IPS-18a (cell line): Measurements from ENCODE around the gene GRAPL.
"Not testable (repeated sequence)": the region's sequence is repeated elsewhere in the genome, so short reads cannot be mapped to it uniquely, and the experiment has no call there.

Experiments used
- H3K27ac ChIP-seq: one replicate; pipeline ENCODE4 v1.5.1; 2013; ENCODE audit warnings: low read length
- H3K27me3 ChIP-seq: one replicate; pipeline ENCODE4 v1.6.1; 2013; ENCODE audit warnings: mild to moderate bottlenecking, low read length; ENCODE audit not compliant: control insufficient read depth, insufficient read depth
- H3K36me3 ChIP-seq: one replicate; pipeline ENCODE4 v1.6.1; 2013; ENCODE audit warnings: low read depth, low read length; ENCODE audit not compliant: control insufficient read depth
- H3K4me1 ChIP-seq: one replicate; pipeline ENCODE4 v1.6.1; 2013; ENCODE audit warnings: low read depth, low read length; ENCODE audit not compliant: control insufficient read depth
- H3K4me3 ChIP-seq: one replicate; pipeline ENCODE4 v1.5.1; 2013; ENCODE audit warnings: low read length
- H3K9ac ChIP-seq: one replicate; pipeline ENCODE4 v1.6.1; 2013; ENCODE audit warnings: mild to moderate bottlenecking, low read length, moderate library complexity
- H3K9me3 ChIP-seq: one replicate; pipeline ENCODE4 v1.6.1; 2013; ENCODE audit warnings: low read depth, low read length; ENCODE audit not compliant: control insufficient read depth

The GRAPL gene

DNA sequence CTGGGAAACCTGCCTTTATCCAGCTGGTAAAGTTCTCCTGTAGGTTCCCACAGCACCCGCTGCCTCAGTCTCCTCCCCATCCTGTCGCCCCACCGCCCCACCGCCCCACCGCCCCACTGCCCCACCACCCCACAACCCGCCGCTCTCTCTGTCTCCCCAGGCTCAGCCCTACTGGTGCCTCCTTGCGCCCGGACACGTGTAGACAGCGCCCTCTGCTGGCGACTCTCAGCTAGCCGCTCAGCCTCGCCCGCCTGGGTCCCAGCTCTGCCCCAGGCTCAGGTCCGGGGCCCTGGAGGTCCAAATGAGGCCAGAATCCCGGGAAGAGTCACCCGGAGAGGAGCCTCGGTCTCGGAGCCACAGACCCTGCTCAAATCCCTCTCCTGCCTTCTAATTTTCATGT is 48.0 kb downstream of the GRAPL start:
- H3K9ac ChIP-seq, H3K27ac ChIP-seq, H3K36me3 ChIP-seq, H3K4me3 ChIP-seq, H3K4me1 ChIP-seq, H3K27me3 ChIP-seq, H3K9me3 ChIP-seq: not testable (repeated sequence)

DNA sequence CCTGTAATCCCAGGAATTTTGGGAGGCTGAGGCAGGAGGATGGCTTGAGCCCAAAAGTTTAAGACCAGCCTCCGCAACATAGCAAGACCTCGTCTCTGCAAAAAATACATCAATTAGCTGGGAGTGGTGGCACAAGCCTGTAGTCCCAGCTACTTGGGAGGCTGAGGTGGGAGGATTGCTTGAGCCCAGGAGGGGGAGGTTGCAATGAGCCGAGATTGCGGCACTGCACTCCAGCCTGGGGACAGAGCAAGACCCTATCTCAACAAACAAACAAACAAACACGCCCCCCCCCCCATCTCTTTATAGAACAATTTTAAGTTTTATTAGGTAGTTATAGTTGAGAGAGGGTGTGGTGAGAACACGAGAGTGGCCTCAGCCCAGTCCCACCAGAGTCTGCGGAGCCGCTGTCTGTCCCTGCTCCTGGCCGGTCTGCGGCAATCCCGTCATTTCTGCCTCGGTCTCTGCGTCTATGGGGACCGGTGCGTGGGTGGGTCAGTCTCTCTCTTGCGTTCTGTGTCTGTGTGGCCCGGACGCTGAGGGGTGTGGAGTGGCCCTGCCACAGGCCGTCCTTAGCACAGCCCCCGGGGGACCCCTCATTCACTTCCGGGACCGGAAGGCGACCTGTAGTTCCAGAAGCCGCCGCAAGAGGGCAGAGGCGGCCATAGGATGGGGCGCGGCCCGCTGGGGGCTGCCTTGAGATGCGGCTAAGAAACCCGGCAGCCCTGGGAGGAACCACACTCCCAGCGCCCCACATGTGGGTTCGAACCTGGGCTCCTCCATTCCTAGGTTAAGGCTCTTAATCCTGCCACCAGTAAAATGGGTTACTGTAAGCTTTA is 53.9 kb downstream of the GRAPL start:
- not testable (repeated sequence) for H3K36me3 ChIP-seq, H3K4me1 ChIP-seq, H3K27ac ChIP-seq, H3K4me3 ChIP-seq, H3K9me3 ChIP-seq, H3K9ac ChIP-seq, H3K27me3 ChIP-seq

DNA sequence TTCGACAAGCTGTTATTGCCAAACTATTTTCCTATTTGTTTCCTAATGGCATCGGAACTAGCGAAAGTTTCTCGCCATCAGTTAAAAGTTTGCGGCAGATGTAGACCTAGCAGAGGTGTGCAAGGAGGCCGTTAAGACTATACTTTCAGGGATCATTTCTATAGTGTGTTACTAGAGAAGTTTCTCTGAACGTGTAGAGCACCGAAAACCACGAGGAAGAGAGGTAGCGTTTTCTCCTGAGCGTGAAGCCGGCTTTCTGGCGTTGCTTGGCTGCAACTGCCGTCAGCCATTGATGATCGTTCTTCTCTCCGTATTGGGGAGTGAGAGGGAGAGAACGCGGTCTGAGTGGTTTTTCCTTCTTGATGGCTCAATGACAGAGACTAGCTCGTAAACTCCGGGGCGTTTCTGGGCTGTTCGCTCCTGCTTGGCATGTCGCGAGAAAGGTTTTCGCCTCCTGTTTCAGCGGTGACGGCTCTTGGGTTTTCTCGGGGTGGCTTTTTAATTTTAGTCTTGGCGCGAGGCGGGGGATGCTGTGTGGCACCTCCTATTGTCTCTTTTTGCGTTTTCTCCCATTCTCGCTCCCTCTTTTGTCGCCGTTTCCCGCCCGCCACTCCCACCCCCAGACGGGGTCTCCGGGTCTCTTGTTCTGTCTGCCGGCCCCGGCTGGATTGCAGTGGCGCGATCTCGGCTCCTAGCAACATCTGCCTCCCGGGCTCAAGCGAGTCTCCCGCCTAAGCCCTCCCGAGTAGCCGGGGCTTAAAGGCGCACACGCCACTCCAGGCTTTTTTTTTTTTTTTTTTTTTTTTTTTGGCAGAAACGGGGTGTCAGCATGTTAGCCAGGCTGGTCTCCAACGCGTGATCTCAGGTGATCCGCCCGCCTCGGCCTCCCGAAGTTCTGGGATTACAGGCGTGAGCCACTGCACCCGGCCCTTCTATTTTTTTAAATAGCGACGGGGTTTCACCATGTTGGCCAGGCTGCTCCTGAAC is 60.8 kb downstream of the GRAPL start:
- not testable (repeated sequence) for H3K27ac ChIP-seq, H3K36me3 ChIP-seq, H3K4me3 ChIP-seq, H3K9ac ChIP-seq, H3K4me1 ChIP-seq, H3K27me3 ChIP-seq, H3K9me3 ChIP-seq

DNA sequence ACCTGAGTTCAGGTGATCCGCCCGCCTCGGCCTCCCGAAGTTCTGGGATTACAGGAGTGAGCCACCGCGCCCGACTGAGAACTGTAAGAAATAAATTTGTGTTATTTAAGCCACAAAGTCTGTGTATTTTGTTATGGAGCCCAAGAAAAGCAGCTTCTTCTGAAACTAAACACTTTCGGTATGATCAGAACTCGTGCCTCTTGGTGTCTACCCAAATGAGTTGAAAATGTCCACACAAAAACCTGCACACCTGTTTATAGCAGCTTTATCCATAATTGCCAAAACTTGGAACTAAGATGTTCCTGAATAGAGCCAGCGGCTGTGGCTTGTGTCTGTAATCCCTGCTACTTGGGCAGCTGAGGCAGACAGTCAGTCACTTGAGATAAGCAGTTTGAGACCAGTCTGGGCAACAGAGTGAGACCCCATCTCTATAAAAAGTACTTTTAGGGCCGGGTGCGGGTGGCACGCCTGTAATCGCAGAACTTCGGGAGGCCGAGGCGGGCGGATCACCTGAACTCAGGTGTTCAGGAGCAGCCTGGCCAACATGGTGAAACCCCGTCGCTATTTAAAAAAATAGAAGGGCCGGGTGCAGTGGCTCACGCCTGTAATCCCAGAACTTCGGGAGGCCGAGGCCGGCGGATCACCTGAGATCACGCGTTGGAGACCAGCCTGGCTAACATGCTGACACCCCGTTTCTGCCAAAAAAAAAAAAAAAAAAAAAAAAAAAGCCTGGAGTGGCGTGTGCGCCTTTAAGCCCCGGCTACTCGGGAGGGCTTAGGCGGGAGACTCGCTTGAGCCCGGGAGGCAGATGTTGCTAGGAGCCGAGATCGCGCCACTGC is 61.7 kb downstream of the GRAPL start:
- H3K9me3 ChIP-seq, H3K9ac ChIP-seq, H3K4me3 ChIP-seq, H3K27ac ChIP-seq, H3K27me3 ChIP-seq, H3K36me3 ChIP-seq, H3K4me1 ChIP-seq: not testable (repeated sequence)

DNA sequence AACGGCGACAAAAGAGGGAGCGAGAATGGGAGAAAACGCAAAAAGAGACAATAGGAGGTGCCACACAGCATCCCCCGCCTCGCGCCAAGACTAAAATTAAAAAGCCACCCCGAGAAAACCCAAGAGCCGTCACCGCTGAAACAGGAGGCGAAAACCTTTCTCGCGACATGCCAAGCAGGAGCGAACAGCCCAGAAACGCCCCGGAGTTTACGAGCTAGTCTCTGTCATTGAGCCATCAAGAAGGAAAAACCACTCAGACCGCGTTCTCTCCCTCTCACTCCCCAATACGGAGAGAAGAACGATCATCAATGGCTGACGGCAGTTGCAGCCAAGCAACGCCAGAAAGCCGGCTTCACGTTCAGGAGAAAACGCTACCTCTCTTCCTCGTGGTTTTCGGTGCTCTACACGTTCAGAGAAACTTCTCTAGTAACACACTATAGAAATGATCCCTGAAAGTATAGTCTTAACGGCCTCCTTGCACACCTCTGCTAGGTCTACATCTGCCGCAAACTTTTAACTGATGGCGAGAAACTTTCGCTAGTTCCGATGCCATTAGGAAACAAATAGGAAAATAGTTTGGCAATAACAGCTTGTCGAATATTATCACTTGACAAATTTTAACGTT is 62.5 kb downstream of the GRAPL start:
- H3K9me3 ChIP-seq, H3K27ac ChIP-seq, H3K4me1 ChIP-seq, H3K36me3 ChIP-seq, H3K27me3 ChIP-seq, H3K4me3 ChIP-seq, H3K9ac ChIP-seq: not testable (repeated sequence)

DNA sequence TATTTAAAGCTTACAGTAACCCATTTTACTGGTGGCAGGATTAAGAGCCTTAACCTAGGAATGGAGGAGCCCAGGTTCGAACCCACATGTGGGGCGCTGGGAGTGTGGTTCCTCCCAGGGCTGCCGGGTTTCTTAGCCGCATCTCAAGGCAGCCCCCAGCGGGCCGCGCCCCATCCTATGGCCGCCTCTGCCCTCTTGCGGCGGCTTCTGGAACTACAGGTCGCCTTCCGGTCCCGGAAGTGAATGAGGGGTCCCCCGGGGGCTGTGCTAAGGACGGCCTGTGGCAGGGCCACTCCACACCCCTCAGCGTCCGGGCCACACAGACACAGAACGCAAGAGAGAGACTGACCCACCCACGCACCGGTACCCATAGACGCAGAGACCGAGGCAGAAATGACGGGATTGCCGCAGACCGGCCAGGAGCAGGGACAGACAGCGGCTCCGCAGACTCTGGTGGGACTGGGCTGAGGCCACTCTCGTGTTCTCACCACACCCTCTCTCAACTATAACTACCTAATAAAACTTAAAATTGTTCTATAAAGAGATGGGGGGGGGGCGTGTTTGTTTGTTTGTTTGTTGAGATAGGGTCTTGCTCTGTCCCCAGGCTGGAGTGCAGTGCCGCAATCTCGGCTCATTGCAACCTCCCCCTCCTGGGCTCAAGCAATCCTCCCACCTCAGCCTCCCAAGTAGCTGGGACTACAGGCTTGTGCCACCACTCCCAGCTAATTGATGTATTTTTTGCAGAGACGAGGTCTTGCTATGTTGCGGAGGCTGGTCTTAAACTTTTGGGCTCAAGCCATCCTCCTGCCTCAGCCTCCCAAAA is 69.2 kb downstream of the GRAPL start:
- H3K9ac ChIP-seq, H3K36me3 ChIP-seq, H3K4me3 ChIP-seq, H3K27me3 ChIP-seq, H3K9me3 ChIP-seq, H3K27ac ChIP-seq, H3K4me1 ChIP-seq: not testable (repeated sequence)

DNA sequence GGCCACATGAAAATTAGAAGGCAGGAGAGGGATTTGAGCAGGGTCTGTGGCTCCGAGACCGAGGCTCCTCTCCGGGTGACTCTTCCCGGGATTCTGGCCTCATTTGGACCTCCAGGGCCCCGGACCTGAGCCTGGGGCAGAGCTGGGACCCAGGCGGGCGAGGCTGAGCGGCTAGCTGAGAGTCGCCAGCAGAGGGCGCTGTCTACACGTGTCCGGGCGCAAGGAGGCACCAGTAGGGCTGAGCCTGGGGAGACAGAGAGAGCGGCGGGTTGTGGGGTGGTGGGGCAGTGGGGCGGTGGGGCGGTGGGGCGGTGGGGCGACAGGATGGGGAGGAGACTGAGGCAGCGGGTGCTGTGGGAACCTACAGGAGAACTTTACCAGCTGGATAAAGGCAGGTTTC is 75.1 kb downstream of the GRAPL start:
- not testable (repeated sequence) for H3K27me3 ChIP-seq, H3K4me3 ChIP-seq, H3K4me1 ChIP-seq, H3K27ac ChIP-seq, H3K9me3 ChIP-seq, H3K9ac ChIP-seq, H3K36me3 ChIP-seq

DNA sequence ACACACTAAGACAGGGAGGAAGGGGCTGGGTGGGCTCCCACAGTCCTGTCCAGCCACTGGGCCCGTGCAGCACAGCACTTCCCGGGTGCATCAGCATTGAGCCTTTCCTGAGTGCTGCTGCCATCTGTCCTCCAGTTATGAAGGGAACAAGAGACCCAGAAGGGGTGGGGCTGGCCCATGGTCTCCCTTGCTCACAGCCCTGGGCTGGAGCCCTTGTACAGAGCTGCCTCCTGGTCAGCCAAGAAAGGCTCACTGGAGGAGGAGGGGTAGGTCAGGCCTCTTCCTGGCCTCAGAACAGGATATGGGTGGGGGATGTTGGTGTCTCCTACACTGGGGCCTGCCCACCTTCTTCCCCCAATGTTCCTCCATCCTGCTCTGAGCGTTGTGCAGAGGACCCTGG is 76.0 kb downstream of the GRAPL start:
- not testable (repeated sequence) for H3K9ac ChIP-seq, H3K9me3 ChIP-seq, H3K4me1 ChIP-seq, H3K27ac ChIP-seq, H3K4me3 ChIP-seq, H3K36me3 ChIP-seq, H3K27me3 ChIP-seq
